Activated CD4-positive, alpha-beta T cell treated with anti-CD3 and anti-CD28 coated beads, Interleukin-2, amount 50 U/mL, for 24 hours (primary cell): Measurements from ENCODE around the gene ANKRD49.
"Not testable (repeated sequence)": the region's sequence is repeated elsewhere in the genome, so short reads cannot be mapped to it uniquely, and the experiment has no call there.

ENCODE experiments used
- DNase-seq, 2 donors: peaks; one replicate each; pipeline ENCODE4 v3.0.0-alpha.2; 2020; ENCODE audit warnings: low read depth in 1 of 2, low spot score in 1 of 2

ANKRD49 gene

GRCh38 chr11:94506513-94506912 lies 12.7 kb downstream of the ANKRD49 start:
- DNase-seq = not testable (repeated sequence)

- DNase-seq = no peak
Measured at GRCh38 chr11:94507485-94507884, 13.7 kb downstream of the ANKRD49 start.

- peak; percentile 6 to 27 for DNase-seq
Measured at GRCh38 chr11:94511932-94512781, 18.4 kb downstream of the ANKRD49 start, which contains the start of gene C11orf97. Gene C11orf97, plus strand, starts transcription at chr11:94512461. Its CDS starts 68 bp downstream, at chr11:94512529.

GRCh38 chr11:94513091-94513490 lies 19.3 kb downstream of the ANKRD49 start:
- no peak for DNase-seq

- no peak for DNase-seq
Measured at GRCh38 chr11:94515398-94515797, 21.6 kb downstream of the ANKRD49 start.

- DNase-seq = no peak
Measured at GRCh38 chr11:94516725-94517124, 22.9 kb downstream of the ANKRD49 start.

GRCh38 chr11:94518300-94518699 lies 24.5 kb downstream of the ANKRD49 start:
- no peak for DNase-seq

- no peak for DNase-seq
Measured at GRCh38 chr11:94519478-94520084, 25.8 kb downstream of the ANKRD49 start.

GRCh38 chr11:94521684-94522083 lies 27.9 kb downstream of the ANKRD49 start:
- no peak for DNase-seq

GRCh38 chr11:94524341-94524740 lies 30.6 kb downstream of the ANKRD49 start:
- no peak for DNase-seq

- no peak for DNase-seq
Measured at GRCh38 chr11:94525546-94526324, 32.0 kb downstream of the ANKRD49 start.

- DNase-seq = no peak
Measured at GRCh38 chr11:94526645-94527438, 33.1 kb downstream of the ANKRD49 start.

- no peak for DNase-seq
Measured at GRCh38 chr11:94528551-94528950, 34.8 kb downstream of the ANKRD49 start.

- no peak for DNase-seq
Measured at GRCh38 chr11:94532211-94532610, 38.4 kb downstream of the ANKRD49 start.

GRCh38 chr11:94533206-94533605 lies 39.4 kb downstream of the ANKRD49 start:
- DNase-seq = no peak

GRCh38 chr11:94533696-94534630 lies 40.2 kb downstream of the ANKRD49 start:
- DNase-seq = no peak

- DNase-seq = no peak
Measured at GRCh38 chr11:94536386-94536785, 42.6 kb downstream of the ANKRD49 start.

- no peak for DNase-seq
Measured at GRCh38 chr11:94537031-94537600, 43.3 kb downstream of the ANKRD49 start.

GRCh38 chr11:94539420-94539819 lies 45.6 kb downstream of the ANKRD49 start:
- no peak for DNase-seq
